ENCODE measurements around the gene RRAS2.
"Not testable (repeated sequence)": the region's sequence is repeated elsewhere in the genome, so short reads cannot be mapped to it uniquely, and the experiment has no call there.

Gene RRAS2

DNA sequence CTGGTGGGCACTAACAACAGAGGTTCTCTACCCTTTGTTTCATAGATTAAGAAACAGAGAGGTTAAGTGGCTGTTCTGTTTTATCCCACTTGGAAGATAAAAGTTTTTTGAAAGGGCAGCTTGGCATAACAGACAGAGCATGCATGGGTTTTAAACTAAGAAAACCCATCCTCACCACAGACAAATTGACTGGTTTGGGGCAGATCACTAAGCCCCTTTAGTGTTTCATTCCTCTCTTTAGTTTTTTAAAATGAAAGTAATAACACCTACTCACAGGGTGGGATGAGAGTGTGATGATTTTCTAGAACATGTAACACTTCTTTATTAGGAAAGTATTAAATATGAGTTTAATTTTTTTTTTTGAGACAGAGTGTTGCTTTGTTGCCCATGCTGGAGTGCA is 12.3 kb upstream of the RRAS2 start:
- no peak for DNase-seq (ENCODE audit: low spot score)

DNA sequence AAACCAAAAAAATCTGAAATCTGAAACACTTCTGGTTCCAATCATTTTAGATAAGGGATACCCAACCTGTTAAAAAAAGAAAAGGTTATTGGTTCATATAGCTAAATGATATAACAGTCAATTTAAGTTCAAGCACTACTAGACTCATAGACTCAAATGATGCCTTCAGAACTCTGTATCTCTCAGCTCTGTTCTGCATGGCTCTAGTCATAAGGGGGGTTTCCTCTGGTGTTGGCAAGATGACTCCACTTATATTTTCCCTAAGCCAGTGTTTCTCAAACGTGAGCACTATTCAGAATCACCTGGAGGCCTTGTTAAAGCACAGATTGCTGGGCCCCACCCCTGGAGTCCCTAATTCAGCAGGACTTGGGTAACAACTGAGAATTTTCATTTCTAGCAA is 11.5 kb upstream of the RRAS2 start:
- DNase-seq (ENCODE audit: low spot score): no peak

DNA sequence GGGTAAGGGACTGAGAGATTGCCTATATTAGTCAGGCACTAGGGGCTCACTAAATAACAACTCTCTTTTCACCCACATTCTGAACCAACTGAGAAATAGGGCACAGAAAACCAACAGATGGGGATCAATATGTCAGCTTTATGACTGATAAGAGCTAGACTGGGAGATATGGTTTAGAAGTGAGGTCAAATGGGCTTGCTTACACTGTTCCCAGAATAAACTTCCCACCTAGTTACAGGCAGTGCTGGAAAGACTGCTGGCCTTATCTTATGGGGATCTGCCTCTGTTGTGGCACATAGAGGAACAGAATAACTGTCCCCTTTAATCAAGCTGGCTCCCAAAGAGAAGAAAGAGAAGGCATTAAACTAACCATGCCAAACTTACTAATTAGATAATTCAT is 10.6 kb upstream of the RRAS2 start:
- no peak for DNase-seq (ENCODE audit: low spot score)

DNA sequence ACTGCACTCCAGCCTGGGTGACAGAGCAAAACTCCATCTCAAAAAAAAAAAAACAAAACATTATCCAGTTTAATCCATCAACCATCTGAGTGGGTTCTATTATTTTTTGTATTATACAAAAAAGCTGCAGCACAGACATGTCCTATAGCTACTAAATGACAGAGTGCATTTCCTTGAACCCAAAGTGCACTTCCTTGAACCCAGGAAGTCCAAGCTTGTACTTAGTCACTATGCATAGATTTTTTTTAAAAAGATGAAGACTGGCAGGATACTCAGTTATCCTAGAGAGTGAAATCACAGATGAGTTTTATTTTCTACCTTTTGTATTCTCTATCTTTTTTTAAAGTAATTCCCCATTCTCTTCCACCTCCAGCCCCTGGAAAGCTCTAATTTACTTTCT is 8.0 kb upstream of the RRAS2 start:
- no peak for DNase-seq (ENCODE audit: low spot score)

DNA sequence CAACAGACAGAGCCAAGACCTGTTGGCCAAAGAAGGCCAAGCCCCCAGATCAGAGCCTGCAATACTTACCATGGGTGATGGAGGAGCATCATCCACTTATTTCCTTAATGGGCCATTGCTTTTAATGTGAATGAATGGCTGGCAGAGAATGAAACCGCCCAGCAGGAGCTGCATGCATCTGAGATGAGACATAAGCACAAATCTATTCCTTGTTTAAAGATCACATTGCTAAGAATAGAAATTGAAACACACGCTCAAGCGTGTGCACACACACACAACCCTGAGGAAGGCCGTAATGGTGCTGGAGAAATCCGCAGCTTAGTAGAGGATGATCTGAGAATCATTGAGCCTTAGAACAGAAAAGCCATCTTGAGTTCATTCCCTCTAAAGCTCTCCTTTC is 5.3 kb upstream of the RRAS2 start:
- DNase-seq (ENCODE audit: low spot score): no peak

DNA sequence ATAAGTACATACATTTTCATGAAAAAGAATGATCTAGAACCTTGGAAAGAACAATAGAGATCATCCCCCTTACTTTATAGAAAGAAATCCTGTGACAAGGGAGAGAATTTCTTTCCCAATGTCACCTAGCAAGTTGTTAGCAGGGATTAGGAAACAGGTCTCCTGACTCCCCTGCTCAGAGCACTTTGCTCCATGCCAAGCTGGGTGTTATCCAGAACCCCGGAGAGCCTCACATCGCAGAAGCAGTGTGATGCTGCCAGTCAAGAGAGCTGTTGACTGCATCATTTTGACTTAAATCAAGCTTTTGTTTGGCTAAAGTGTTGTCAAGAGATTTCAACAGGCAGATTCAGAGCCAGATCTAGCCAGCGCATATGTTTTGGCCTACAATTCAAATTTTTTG is 3.6 kb upstream of the RRAS2 start:
- no peak for DNase-seq (ENCODE audit: low spot score)

DNA sequence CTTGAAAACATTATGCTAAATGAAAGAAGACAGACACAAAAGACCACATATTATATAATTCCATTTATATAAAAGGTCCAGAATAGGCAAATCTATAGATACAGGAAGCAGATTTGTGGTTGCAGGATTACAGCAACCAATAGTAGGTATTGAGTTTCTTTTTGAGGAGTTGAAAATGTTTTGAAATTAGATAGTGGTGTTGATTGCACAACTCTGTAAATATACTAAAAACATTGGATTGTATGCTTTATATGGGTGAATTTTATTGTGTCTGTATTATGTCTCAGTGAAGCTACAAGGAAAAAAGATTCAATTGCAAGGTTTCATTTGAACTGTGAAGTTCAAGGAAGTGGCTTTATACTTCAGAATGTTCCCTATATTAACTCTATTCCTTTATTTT is 3.0 kb upstream of the RRAS2 start:
- no peak for DNase-seq (ENCODE audit: low spot score)

DNA sequence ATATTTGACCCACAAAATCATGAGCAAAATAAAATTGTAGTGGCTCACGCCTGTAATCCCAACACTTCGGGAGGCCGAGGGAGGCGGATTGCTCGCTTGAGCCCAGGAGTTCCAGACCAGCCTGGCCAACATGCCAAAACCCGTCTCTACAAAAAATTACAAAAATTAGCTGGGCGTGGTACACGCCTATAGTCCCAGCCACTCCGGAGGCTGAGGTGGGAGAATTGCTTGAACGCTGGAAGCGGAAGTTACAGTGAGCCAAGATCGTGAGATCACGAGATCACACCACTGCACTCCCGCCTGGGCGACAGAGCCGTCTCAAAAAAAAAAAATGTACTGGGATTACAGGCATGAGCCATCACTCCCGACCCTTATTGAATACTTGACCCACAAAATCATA is 2.0 kb upstream of the RRAS2 start:
- DNase-seq (ENCODE audit: low spot score): no peak

DNA sequence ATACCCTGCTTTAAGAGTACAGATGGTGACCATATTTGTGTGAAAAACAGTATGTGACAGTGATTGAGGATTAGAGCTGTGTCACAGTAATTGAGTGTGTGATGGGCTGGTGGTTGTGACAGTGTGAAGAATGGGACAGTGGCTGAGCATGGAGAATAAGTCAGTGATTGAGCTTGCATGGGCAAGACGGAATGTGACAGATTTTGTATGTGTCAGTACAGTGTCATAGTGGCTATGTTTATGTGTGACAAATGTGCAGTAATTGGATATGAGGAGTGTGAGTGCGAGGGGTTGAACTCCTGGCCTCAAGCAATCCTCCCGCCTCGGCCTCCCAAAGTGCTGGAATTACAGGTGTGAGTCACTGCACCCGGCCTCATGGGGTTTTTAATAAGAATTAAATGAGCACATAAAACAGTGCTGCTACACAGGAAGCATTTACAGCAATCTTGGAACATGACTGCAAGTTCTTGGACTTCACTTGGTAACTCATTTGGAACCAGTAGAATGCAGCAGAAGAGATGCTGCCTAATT is 583 bp upstream of the RRAS2 start:
- DNase-seq (ENCODE audit: low spot score): peak; percentile 36

DNA sequence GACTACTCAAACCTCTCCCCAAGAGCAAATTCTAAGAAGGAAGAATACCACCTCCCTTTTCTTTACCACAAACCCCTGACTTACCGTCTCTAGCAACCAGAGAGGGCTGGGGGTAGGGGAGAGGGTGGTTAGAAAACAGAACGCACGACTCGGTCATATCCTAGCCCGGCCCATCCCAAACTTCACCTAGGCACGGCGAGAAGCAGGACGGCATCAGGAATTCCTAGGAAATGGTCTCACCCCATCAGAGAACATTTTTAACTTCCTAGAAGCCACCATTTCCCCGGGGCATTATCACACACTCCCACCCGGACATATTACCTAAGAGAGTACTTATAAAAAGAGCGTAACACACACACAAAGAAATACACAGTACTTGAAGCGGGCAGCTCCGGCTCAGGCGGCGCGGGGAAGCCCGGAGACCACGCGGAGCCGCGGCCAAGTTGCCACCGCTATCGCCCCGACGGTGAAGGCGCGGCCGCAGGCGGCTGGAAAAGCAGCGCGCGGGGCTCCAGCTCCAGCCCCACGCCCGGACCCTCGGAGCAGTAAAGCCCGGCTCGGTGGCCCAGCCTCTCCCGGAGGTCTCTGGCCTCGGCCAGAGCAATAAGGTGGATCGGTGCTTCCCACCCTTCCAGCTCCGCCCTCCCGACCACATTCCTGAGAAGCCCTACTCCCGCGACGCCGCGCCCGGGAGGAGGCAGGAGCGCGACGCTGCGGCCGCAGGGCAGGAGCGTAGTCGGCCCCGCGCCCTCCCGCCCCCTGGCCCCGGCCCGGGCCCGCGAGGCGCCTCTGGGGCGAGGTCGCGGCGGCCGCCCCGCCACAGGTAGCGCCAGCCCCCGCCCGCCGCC is 878 bp downstream of the RRAS2 start:
- DNase-seq (ENCODE audit: low spot score): peak; percentile 69

DNA sequence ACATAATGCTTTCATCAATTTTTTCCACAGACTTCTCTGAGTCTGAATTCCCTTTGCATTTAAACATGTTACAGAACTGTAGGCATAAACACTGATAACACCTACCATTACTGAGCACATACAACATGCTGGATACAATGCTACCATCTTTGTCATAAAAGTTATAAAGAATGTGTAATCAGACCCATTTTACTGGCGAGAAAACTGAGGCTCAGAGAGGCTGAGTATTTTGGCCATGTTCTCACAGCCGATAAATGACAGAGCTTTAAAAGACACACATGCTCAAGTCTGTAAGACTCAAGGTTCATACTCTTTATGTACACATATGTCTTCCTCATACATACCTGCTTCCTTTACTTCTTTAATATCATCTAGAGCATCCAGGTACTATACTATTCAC is 2.6 kb downstream of the RRAS2 start:
- DNase-seq (ENCODE audit: low spot score): no peak

DNA sequence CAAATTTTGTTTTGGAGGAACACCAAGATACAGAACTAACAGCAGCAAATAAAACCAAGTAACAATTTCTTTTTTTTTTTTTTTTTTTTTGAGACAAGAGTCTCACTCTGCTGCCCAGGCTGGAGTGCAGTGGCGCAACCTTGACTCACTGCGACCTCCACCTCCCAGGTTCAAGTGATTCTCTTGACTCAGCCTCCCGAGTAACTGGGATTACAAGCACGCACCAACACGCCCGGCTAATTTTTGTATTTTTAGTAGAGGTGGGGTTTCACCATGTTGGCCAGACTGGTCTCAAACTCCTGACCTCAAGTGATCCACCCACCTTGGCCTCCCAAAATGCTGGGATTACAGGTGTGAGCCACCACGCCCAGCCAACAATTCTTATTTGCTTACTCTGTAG is 4.4 kb downstream of the RRAS2 start:
- DNase-seq (ENCODE audit: low spot score): not testable (repeated sequence)

DNA sequence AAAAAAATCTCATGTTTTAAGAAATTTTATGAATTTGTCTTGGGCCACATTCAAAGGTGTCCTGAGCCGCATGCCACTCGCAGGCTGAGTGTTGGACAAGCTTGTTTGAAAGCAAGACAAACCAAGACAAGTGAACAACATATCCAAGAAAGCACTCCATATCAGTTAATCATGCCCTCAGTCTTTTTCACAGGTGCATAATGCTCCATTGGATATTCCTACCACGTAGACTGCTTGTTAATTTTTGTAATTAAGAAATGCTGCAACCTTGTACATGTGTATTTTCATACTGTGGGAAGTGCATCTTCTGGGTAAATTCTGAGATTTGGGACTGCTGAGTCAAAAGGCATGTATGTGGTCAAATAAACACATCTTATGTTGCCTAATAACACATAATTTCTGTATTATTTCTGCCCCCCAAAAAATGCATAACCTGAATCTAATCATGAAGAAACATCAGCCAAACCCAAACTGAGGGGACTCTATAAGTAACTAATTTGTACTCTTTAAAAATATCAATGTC is 8.2 kb downstream of the RRAS2 start:
- no peak for DNase-seq (ENCODE audit: low spot score)

DNA sequence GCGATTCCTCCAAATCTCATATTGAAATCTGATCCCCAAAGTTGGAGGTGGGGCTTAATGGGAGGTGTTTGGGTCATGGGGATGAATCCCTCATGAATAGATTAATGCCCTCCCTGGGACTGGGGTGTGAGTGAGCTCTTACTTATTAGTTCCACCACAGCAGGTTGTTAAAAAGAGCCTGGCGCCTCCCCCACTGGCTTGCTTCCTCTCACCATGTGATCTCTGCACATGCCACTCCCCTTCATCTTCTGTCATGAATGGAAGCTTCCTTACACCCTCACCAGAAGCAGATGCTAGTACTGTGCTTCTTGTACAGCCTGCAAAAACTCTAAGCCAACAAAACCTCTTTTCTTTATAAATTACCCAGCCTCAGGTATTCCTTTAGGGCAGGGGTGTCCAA is 8.8 kb downstream of the RRAS2 start:
- no peak for DNase-seq (ENCODE audit: low spot score)

DNA sequence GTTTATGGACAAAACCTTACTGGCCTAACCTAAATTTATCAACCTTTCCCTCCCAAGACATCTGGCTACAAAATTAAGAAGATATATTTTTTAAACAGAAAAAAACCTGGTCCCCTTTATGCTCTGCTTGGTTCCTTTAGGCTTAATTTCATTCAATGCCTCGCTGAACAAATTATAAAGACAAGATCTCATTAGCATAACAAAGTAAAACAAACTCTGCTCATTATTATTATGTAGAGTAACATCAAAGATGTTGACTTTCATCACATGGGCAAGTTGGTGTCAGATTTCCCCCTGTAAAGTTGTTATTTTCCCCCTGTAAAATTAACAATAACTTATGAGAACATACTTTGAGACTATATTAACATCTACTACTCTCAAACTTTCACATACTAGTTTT is 11.0 kb downstream of the RRAS2 start:
- no peak for DNase-seq (ENCODE audit: low spot score)

DNA sequence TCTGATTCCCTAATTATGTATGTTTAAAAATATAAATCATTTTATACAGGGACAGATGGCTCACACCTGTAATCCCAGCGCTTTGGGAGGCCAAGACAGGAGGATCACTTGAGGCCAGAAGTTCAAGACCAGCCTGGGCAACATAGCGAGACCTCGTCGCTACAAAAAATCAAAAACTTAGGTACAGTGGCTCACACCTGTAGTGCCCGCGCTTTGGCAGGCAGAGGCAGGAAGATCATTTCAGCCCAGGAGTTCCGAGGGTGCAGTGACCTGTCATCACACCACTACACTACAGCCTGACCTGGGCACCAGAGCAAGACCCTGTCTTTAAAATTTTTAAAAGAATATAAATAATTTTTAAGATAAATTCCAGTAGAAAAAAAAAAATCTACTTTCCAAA is 11.5 kb downstream of the RRAS2 start:
- no peak for DNase-seq (ENCODE audit: low spot score)

DNA sequence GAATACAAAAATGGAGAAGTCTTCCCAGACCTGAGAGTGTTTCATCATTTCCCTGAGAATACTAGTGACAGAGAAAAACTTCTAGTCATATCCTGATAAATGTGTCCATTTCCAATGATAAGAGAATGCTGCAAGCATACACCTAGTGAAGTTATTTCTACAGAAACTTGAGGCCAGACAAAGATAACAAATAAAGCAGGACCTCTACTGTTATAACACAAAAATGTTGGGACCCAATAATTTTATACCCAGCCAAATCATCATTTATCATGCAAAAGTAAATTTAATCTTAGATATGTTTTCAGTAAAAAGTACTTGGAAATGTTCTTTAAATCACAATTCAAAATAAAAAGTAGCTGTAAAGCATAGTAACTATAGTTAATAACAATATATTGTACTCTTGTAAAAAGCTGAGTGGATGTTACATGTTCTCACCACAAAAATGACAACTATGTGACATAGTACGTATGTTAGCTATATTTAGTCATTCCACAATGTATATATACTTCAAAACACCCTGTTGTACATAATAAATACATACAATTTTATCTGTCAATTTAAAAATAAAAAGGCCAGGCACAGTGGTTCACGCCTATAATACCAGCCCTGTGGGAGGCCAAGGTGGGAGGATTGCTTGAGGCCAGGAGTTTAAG is 12.6 kb downstream of the RRAS2 start:
- no peak for DNase-seq (ENCODE audit: low spot score)

DNA sequence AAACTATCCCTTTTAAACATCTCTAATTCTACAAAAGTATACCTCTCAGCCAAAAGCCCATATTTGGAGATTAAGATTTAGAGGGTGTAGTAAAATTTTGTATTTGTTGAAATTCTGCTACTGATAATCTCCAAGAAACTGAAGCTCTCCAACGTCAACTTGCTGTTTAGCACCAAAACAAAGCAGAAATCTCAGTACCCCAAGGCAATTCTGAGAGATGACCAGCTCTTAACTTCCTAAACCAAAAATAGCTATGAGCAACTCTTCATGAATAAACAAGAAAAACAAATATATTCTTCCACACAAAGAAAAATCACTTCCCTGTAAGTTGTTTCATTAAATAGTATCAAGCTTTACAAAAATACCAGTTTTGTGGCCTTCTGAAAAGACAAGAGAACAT is 13.3 kb downstream of the RRAS2 start:
- DNase-seq (ENCODE audit: low spot score): no peak

DNA sequence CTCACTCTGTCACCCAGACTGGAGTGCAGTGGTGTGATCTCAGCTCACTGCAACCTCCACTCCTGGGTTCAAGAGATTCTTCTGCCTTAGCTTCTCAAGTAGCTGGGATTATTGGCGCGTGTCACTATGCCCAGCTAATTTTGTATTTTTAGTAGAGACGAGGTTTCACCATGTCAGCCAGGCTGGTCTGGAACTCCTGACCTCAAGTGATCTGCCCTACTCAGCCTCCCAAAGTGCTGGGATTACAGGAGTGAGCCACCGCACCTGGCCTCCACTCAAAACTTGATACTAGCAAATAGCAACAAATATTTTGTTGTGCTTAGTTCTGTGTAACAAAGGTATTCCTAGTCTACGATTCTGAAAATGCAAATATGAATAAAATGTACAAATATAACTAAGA is 14.0 kb downstream of the RRAS2 start:
- not testable (repeated sequence) for DNase-seq (ENCODE audit: low spot score)

DNA sequence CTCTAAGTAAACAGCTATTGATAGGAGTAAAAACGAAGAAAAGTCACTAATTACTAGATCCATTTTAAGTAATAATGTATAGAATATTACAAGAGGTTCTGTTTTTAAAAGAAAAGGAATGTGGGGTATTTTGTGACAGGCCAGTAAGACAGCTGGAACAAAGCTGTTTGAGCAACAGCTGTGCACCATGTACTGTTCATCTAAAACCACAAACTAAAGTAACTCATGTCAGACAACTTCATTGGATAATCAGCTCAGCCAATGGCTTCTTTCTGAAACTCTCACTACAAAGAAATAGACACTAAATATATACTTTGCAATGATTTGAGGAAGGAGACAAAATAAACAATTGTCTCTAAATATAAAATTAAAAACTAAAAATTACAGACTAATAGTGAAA is 16.1 kb downstream of the RRAS2 start:
- peak; percentile 32 for DNase-seq (ENCODE audit: low spot score)

DNA sequence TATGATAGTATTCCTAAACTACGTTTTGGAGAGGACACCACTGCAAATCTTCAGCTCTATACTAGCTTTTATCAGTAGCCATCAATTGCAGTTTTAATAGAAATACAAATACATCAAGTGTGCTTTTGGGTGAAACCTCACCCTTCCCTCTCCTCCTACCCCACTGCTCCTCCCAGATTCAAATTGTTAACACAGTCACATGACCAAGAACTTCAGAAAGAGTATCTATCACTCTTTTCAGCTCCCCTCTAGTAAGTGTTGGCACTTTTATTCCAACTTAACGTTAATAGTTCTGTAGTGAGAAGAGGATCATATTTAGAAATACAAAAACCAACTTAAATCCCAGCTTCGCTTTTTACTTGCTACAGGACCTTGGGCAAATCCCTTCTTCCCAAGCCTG is 17.0 kb downstream of the RRAS2 start:
- DNase-seq (ENCODE audit: low spot score): no peak

DNA sequence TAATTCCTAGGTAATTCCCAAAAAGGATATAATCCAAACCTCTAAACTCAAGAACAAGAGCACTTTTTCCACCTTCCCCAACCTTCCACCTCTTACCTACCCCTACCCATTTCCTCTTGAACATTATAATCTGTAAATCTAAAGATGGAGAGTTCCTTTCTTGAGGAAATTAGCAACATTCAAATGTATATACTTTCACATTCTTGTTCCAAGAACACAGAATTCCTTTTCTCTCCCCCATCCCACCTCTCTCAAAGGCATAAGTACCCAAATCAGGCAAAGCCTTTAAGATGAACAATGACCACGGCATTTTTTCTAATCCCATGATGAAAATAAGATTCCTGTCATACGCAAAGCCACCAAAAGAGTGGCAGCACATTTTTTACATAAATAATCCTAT is 18.3 kb downstream of the RRAS2 start:
- no peak for DNase-seq (ENCODE audit: low spot score)

DNA sequence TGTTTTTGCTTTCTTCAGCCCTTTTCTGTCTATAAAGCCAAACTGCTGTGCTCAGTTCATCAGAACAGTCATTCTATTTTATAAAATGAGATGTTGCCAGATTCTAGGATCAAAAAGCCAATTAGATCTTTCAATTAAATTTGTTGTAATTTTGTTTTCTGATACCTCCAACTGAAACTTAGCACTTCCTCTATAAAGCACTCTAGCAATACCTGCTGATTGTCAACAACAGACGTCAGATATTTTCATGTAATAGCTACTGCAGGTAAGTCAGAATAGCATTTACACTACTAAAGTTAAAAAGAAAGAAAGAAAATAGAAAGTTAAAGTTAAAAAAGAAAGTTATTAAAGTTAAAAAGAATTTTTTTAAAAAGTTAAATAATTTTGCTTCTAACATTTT is 19.6 kb downstream of the RRAS2 start:
- no peak for DNase-seq (ENCODE audit: low spot score)

Data from AG08395 (cell line).